ENCODE data around the gene GFY. TPM values are rescaled to one million over a fixed set of nuclear protein-coding genes. Genes with fewer than 3 reads are reported as not detected.
"Not testable (repeated sequence)": the region's sequence is repeated elsewhere in the genome, so short reads cannot be mapped to it uniquely, and the experiment has no call there.

The GFY gene
- total RNA-seq, 1 donor from 2014 or later: not detected

- DNase-seq (ENCODE audit: low spot score) (peak; percentile 93), ATAC-seq (peak; percentile 78)
Observed at GRCh38 chr19:49442771-49443365, 17.7 kb downstream of the GFY start.

- peak; percentile 89 for ATAC-seq
Observed at GRCh38 chr19:49443366-49444099, 18.3 kb downstream of the GFY start.

GRCh38 chr19:49444100-49444700 lies 19.0 kb downstream of the GFY start:
- ATAC-seq; DNase-seq (ENCODE audit: low spot score): not testable (repeated sequence)

More at GRCh38 chr19:49443366-49444099, 18.3 kb downstream of the GFY start:
- DNase-seq (ENCODE audit: low spot score): peak; percentile 92

- no peak for ATAC-seq
- DNase-seq (ENCODE audit: low spot score): no peak
Observed at GRCh38 chr19:49445997-49446396, 20.8 kb downstream of the GFY start.

GRCh38 chr19:49447485-49448431 lies 22.6 kb downstream of the GFY start:
- ATAC-seq (no peak), DNase-seq (ENCODE audit: low spot score) (no peak)

GRCh38 chr19:49448432-49448786 lies 23.2 kb downstream of the GFY start:
- DNase-seq (ENCODE audit: low spot score) (no peak), ATAC-seq (no peak)

GRCh38 chr19:49450405-49450804 lies 25.2 kb downstream of the GFY start:
- no peak for DNase-seq (ENCODE audit: low spot score)
- ATAC-seq: no peak

- DNase-seq (ENCODE audit: low spot score) (peak; percentile 97), ATAC-seq (peak; percentile 77)
Observed at GRCh38 chr19:49451430-49452181, 26.4 kb downstream of the GFY start, which contains the start of gene PIH1D1. Gene PIH1D1, minus strand, starts transcription at chr19:49451814. Its CDS starts 240 bp downstream, at chr19:49451574.

- DNase-seq (ENCODE audit: low spot score) (peak; percentile 98), ATAC-seq (peak; percentile 87)
Observed at GRCh38 chr19:49453013-49453756, 28.0 kb downstream of the GFY start, which contains the start of gene ALDH16A1. Gene ALDH16A1, plus strand, starts transcription at chr19:49453225. Its CDS starts 107 bp downstream, at chr19:49453332.

- DNase-seq (ENCODE audit: low spot score) (no peak), ATAC-seq (no peak)
Observed at GRCh38 chr19:49453757-49454240, 28.6 kb downstream of the GFY start.

- no peak for ATAC-seq
- DNase-seq (ENCODE audit: low spot score): no peak
Observed at GRCh38 chr19:49455773-49456172, 30.6 kb downstream of the GFY start.

GRCh38 chr19:49456326-49456725 lies 31.1 kb downstream of the GFY start:
- ATAC-seq: no peak
- DNase-seq (ENCODE audit: low spot score): no peak

GRCh38 chr19:49458567-49458903 lies 33.3 kb downstream of the GFY start:
- DNase-seq (ENCODE audit: low spot score): no peak
- ATAC-seq: no peak

- DNase-seq (ENCODE audit: low spot score) (no peak), ATAC-seq (no peak)
Observed at GRCh38 chr19:49459388-49459787, 34.2 kb downstream of the GFY start.

- DNase-seq (ENCODE audit: low spot score); ATAC-seq: not testable (repeated sequence)
Observed at GRCh38 chr19:49461130-49461529, 35.9 kb downstream of the GFY start.

- DNase-seq (ENCODE audit: low spot score): no peak
- no peak for ATAC-seq
Observed at GRCh38 chr19:49461656-49462055, 36.5 kb downstream of the GFY start.

GRCh38 chr19:49462492-49462891 lies 37.3 kb downstream of the GFY start:
- DNase-seq (ENCODE audit: low spot score) (no peak), ATAC-seq (no peak)

- ATAC-seq: no peak
- no peak for DNase-seq (ENCODE audit: low spot score)
Observed at GRCh38 chr19:49463960-49464740, 39.0 kb downstream of the GFY start.

All from left lobe of liver (tissue), 2 donors.